Activated T-cell treated with anti-CD3 and anti-CD28 coated beads for 24 hours (primary cell): ENCODE data around the gene SOX11.

Source experiments
- DNase-seq: peaks from one replicate; pipeline ENCODE4 v3.0.0-alpha.2; 2020; ENCODE audit warnings: low read depth

SOX11 gene

GRCh38 chr2:5692561-5693286, 540 bp downstream of the SOX11 start:
- DNase-seq = no peak

- DNase-seq = no peak
Measured at GRCh38 chr2:5693287-5694201, 1.4 kb downstream of the SOX11 start.

GRCh38 chr2:5694306-5694705, 2.1 kb downstream of the SOX11 start:
- no peak for DNase-seq

- no peak for DNase-seq
Measured at GRCh38 chr2:5695654-5696403, 3.6 kb downstream of the SOX11 start.

- no peak for DNase-seq
Measured at GRCh38 chr2:5696404-5696944, 4.3 kb downstream of the SOX11 start.

- DNase-seq = no peak
Measured at GRCh38 chr2:5696945-5697521, 4.8 kb downstream of the SOX11 start.

GRCh38 chr2:5697562-5697961, 5.4 kb downstream of the SOX11 start:
- no peak for DNase-seq

- DNase-seq = no peak
Measured at GRCh38 chr2:5698134-5698533, 6.0 kb downstream of the SOX11 start.

- DNase-seq = no peak
Measured at GRCh38 chr2:5699963-5700362, 7.8 kb downstream of the SOX11 start.

- no peak for DNase-seq
Measured at GRCh38 chr2:5700551-5700950, 8.4 kb downstream of the SOX11 start.

- no peak for DNase-seq
Measured at GRCh38 chr2:5701266-5701665, 9.1 kb downstream of the SOX11 start.

GRCh38 chr2:5703166-5703565, 11.0 kb downstream of the SOX11 start:
- no peak for DNase-seq

- no peak for DNase-seq
Measured at GRCh38 chr2:5705490-5705889, 13.3 kb downstream of the SOX11 start.

- DNase-seq = no peak
Measured at GRCh38 chr2:5706717-5707455, 14.7 kb downstream of the SOX11 start.

- DNase-seq = no peak
Measured at GRCh38 chr2:5710615-5711014, 18.4 kb downstream of the SOX11 start.

GRCh38 chr2:5713101-5713500, 20.9 kb downstream of the SOX11 start:
- DNase-seq = no peak

- DNase-seq = no peak
Measured at GRCh38 chr2:5719629-5720334, 27.6 kb downstream of the SOX11 start.

- no peak for DNase-seq
Measured at GRCh38 chr2:5720426-5720825, 28.2 kb downstream of the SOX11 start.

- DNase-seq = no peak
Measured at GRCh38 chr2:5722236-5722635, 30.1 kb downstream of the SOX11 start.
